AG10803 (cell line): ENCODE results near the gene GALNT1.

Source experiments
- DNase-seq: peaks from one replicate; pipeline ENCODE4 v3.0.0; 2010; ENCODE audit warnings: low read depth
- H3K4me3 ChIP-seq: 2 replicates; pipeline ENCODE4 v1.5.1; 2011; ENCODE audit warnings: mild to moderate bottlenecking, low read length, control low read depth
- CTCF ChIP-seq: conservative IDR thresholded peaks from 2 replicates; pipeline ENCODE4 v1.5.1; 2011; ENCODE audit warnings: mild to moderate bottlenecking, low read length, control low read depth, inconsistent platforms

The GALNT1 gene

GRCh38 chr18:35695384-35695783 lies 113.8 kb downstream of the GALNT1 start:
- DNase-seq = no peak
- TF ChIP-seq CTCF = no peak
- no peak overlapping the region for H3K4me3 ChIP-seq

GRCh38 chr18:35695803-35696202 lies 114.3 kb downstream of the GALNT1 start:
- no peak for TF ChIP-seq CTCF
- DNase-seq = peak; percentile 3

GRCh38 chr18:35696307-35696706 lies 114.8 kb downstream of the GALNT1 start:
- TF ChIP-seq CTCF = no peak
- H3K4me3 ChIP-seq = no peak overlapping the region
- no peak for DNase-seq

More at GRCh38 chr18:35695803-35696202, 114.3 kb downstream of the GALNT1 start:
- no peak overlapping the region for H3K4me3 ChIP-seq

- DNase-seq = peak; percentile 14
- no peak for TF ChIP-seq CTCF
- no peak overlapping the region for H3K4me3 ChIP-seq
These were observed 116.3 kb downstream of the GALNT1 start for GRCh38 chr18:35697869-35698268.

GRCh38 chr18:35703043-35703688 lies 121.6 kb downstream of the GALNT1 start:
- peak; percentile 3 for DNase-seq
- H3K4me3 ChIP-seq = no peak overlapping the region
- TF ChIP-seq CTCF = no peak

GRCh38 chr18:35705988-35706387 lies 124.4 kb downstream of the GALNT1 start:
- no peak for TF ChIP-seq CTCF
- no peak overlapping the region for H3K4me3 ChIP-seq
- no peak for DNase-seq

GRCh38 chr18:35707247-35707646 lies 125.7 kb downstream of the GALNT1 start:
- no peak overlapping the region for H3K4me3 ChIP-seq
- TF ChIP-seq CTCF = no peak
- peak; percentile 3 for DNase-seq
